ENCODE measurements around the gene CDS1. TPM values are rescaled to one million over a fixed set of nuclear protein-coding genes. Genes with fewer than 3 reads are reported as not detected.

CDS1 gene
- polyA plus RNA-seq, 3 donors = 21.2 to 28.4 (median 27.3) TPM

- DNase-seq (ENCODE audit: extremely low read depth in 1 of 11, low read depth in 9 of 11, low spot score in 4 of 11) = no peak
These were observed 105.7 kb downstream of the CDS1 start for GRCh38 chr4:84688605-84689004.

GRCh38 chr4:84689197-84689596 is 106.3 kb downstream of the CDS1 start:
- DNase-seq (ENCODE audit: extremely low read depth in 1 of 11, low read depth in 9 of 11, low spot score in 4 of 11) = no peak

GRCh38 chr4:84690481-84690880 is 107.6 kb downstream of the CDS1 start:
- DNase-seq (ENCODE audit: extremely low read depth in 1 of 11, low read depth in 9 of 11, low spot score in 4 of 11) = no peak

GRCh38 chr4:84691170-84691691 is 108.3 kb downstream of the CDS1 start:
- no peak for DNase-seq (ENCODE audit: extremely low read depth in 1 of 11, low read depth in 9 of 11, low spot score in 4 of 11)

GRCh38 chr4:84691800-84692199 is 108.9 kb downstream of the CDS1 start:
- no peak for DNase-seq (ENCODE audit: extremely low read depth in 1 of 11, low read depth in 9 of 11, low spot score in 4 of 11)

GRCh38 chr4:84697159-84697558 is 114.2 kb downstream of the CDS1 start:
- DNase-seq (ENCODE audit: extremely low read depth in 1 of 11, low read depth in 9 of 11, low spot score in 4 of 11) = no peak

GRCh38 chr4:84697615-84698201 is 114.8 kb downstream of the CDS1 start:
- no peak for DNase-seq (ENCODE audit: extremely low read depth in 1 of 11, low read depth in 9 of 11, low spot score in 4 of 11)

- DNase-seq (ENCODE audit: extremely low read depth in 1 of 11, low read depth in 9 of 11, low spot score in 4 of 11) = no peak
These were observed 116.2 kb downstream of the CDS1 start for GRCh38 chr4:84699001-84699671.

Other genes with a start within 250 kb of the CDS1 start
- gene NKX6-1, start 83.8 kb upstream of the CDS1 start, polyA plus RNA-seq (ENCODE audit: insufficient read length in 3 of 3) = under 1 TPM in 1 of 3 donors, not detected in 2; 0.13 TPM

Data from renal cortex interstitium (tissue), 11 donors.